Measurements from ENCODE around the gene DEPDC1B. TPM values are rescaled to one million over a fixed set of nuclear protein-coding genes. Genes with fewer than 3 reads are reported as not detected.
"Not testable (repeated sequence)": the region's sequence is repeated elsewhere in the genome, so short reads cannot be mapped to it uniquely, and the experiment has no call there.

Gene DEPDC1B
- total RNA-seq, 4 donors from 2014 or later = 2.7 to 3.2 (median 2.9) TPM; not detected in 1

GRCh38 chr5:60712950-60713349 lies 13.0 kb upstream of the DEPDC1B start:
- no peak for TF ChIP-seq POLR2A (IDR thresholded peaks at IDR 0.05)
- no peaks in the 10 kb centered on the region for H3K9me3 ChIP-seq
- no peaks in the 10 kb centered on the region for H3K4me1 ChIP-seq
- H3K36me3 ChIP-seq = no peaks in the 10 kb centered on the region
- intact Hi-C loops (cut with DNase I; ENCODE audit: low total_unique reads) = loop anchor here (5.0 kb wide), 1 partner anchor 1091 kb away; no protein-coding TSS in a partner anchor
- no peak overlapping the region for H3K27ac ChIP-seq
- WGBS, 2 donors (ENCODE audit: low coverage in 1 of 2) = 80 to 89% methylated on average over 1 to 5 of the region's 5 CpGs
- in situ Hi-C loops (cut with MboI; ENCODE audit: low pct_ligation_motif_present in 1 of 4, low pct_unique_long_range_greater_than_20kb in 1 of 4, low sequenced_read_pairs in 3 of 4) = no loop called here
- H3K4me3 ChIP-seq = no peak overlapping the region
- no peak for DNase-seq
- H3K27me3 ChIP-seq = no peaks in the 10 kb centered on the region

GRCh38 chr5:60711892-60712291 lies 11.9 kb upstream of the DEPDC1B start:
- H3K4me1 ChIP-seq; H3K27me3 ChIP-seq; H3K36me3 ChIP-seq; DNase-seq; in situ Hi-C loops (cut with MboI; ENCODE audit: low pct_ligation_motif_present in 1 of 4, low pct_unique_long_range_greater_than_20kb in 1 of 4, low sequenced_read_pairs in 3 of 4); H3K27ac ChIP-seq; H3K9me3 ChIP-seq; H3K4me3 ChIP-seq: not testable (repeated sequence)
- intact Hi-C loops (cut with DNase I; ENCODE audit: low total_unique reads) = loop anchor here (5.0 kb wide), 1 partner anchor 1090 kb away; no protein-coding TSS in a partner anchor
- 66 to 80% methylated on average over 2 to 3 of the region's 3 CpGs for WGBS, 2 donors (ENCODE audit: low coverage in 1 of 2)

- intact Hi-C loops (cut with DNase I; ENCODE audit: low total_unique reads) (loop anchor here (5.0 kb wide), 1 partner anchor 1088 kb away; no protein-coding TSS in a partner anchor), in situ Hi-C loops (cut with MboI; ENCODE audit: low pct_ligation_motif_present in 1 of 4, low pct_unique_long_range_greater_than_20kb in 1 of 4, low sequenced_read_pairs in 3 of 4) (no loop called here)
- no peaks in the 10 kb centered on the region for H3K4me1 ChIP-seq
- H3K4me3 ChIP-seq = no peak overlapping the region
- no peaks in the 10 kb centered on the region for H3K36me3 ChIP-seq
- no peaks in the 10 kb centered on the region for H3K9me3 ChIP-seq
- no peaks in the 10 kb centered on the region for H3K27me3 ChIP-seq
- DNase-seq = no peak
- no peak for TF ChIP-seq POLR2A (IDR thresholded peaks at IDR 0.05)
- TF ChIP-seq CTCF (IDR thresholded peaks at IDR 0.05) = no peak
- TF ChIP-seq POLR2AphosphoS5 (IDR thresholded peaks at IDR 0.05) = no peak
- no peak for TF ChIP-seq EP300 (IDR thresholded peaks at IDR 0.05; ENCODE audit: low read depth)
- 50 to 57% methylated on average over 3 of the region's 3 CpGs for WGBS, 2 donors (ENCODE audit: low coverage in 1 of 2)
- no peak overlapping the region for H3K27ac ChIP-seq
Measured at GRCh38 chr5:60710362-60710761, 10.4 kb upstream of the DEPDC1B start.

- H3K4me3 ChIP-seq = no peak overlapping the region
- H3K36me3 ChIP-seq = no peaks in the 10 kb centered on the region
- intact Hi-C loops (cut with DNase I; ENCODE audit: low total_unique reads) = no loop called here
- no peak overlapping the region for H3K27ac ChIP-seq
- H3K27me3 ChIP-seq = no peaks in the 10 kb centered on the region
- no peak for DNase-seq
- in situ Hi-C loops (cut with MboI; ENCODE audit: low pct_ligation_motif_present in 1 of 4, low pct_unique_long_range_greater_than_20kb in 1 of 4, low sequenced_read_pairs in 3 of 4) = no loop called here
- peaks cover 0 to 6% (median 0%) of the 10 kb centered on the region in 4 donors for H3K4me1 ChIP-seq
- TF ChIP-seq POLR2AphosphoS5 (IDR thresholded peaks at IDR 0.05) = no peak
- no peak for TF ChIP-seq CTCF (IDR thresholded peaks at IDR 0.05)
- no peak for TF ChIP-seq POLR2A (IDR thresholded peaks at IDR 0.05)
- no peak for TF ChIP-seq EP300 (IDR thresholded peaks at IDR 0.05; ENCODE audit: low read depth)
- no peaks in the 10 kb centered on the region for H3K9me3 ChIP-seq
Measured at GRCh38 chr5:60705144-60705543, 5.2 kb upstream of the DEPDC1B start.

- Histone ChIP-seq H3K27me3 (no peaks in the 10 kb centered on the region), H3K9me3 (no peaks in the 10 kb centered on the region), H3K36me3 (no peaks in the 10 kb centered on the region), H3K4me3 (no peak overlapping the region), H3K4me1 (peaks cover 0 to 11% (median 5%) of the 10 kb centered on the region in 4 donors), H3K27ac (no peak overlapping the region)
- 81 to 91% methylated on average over 2 of the region's 2 CpGs for WGBS, 2 donors (ENCODE audit: low coverage in 1 of 2)
- intact Hi-C loops (cut with DNase I; ENCODE audit: low total_unique reads) (no loop called here), in situ Hi-C loops (cut with MboI; ENCODE audit: low pct_ligation_motif_present in 1 of 4, low pct_unique_long_range_greater_than_20kb in 1 of 4, low sequenced_read_pairs in 3 of 4) (no loop called here)
- no peak for TF ChIP-seq POLR2AphosphoS5 (IDR thresholded peaks at IDR 0.05)
- no peak for TF ChIP-seq CTCF (IDR thresholded peaks at IDR 0.05)
- no peak for TF ChIP-seq EP300 (IDR thresholded peaks at IDR 0.05; ENCODE audit: low read depth)
- TF ChIP-seq POLR2A (IDR thresholded peaks at IDR 0.05) = no peak
- DNase-seq = no peak
Measured at GRCh38 chr5:60703944-60704343, 4.0 kb upstream of the DEPDC1B start.
